ENCODE measurements around the gene P2RX6. TPM values are rescaled to one million over a fixed set of nuclear protein-coding genes. Genes with fewer than 3 reads are reported as not detected.

The P2RX6 gene
- total RNA-seq, 2 experiments from 2014 or later = 0.22 to 0.25 TPM

GRCh38 chr22:21015466-21016006 is 571 bp downstream of the P2RX6 start:
- POLR2A ChIA-PET = interaction anchor here (0.8 to 1.3 kb wide), 3 partner anchors 14 to 28 kb away, joined by 3 read pairs; partner anchors contain the start of gene THAP7
- intact Hi-C loops (cut with micrococcal nuclease) = no loop called here
- Mint-ChIP-seq H3K9me3 (no peaks in the 10 kb centered on the region), H3K27ac (no peak overlapping the region), H3K4me3 (no peak overlapping the region), H3K36me3 (ENCODE audit: low read depth) (no peaks in the 10 kb centered on the region), H3K27me3 (no peaks in the 10 kb centered on the region), H3K4me1 (ENCODE audit: low read depth) (peaks cover 19% of the 10 kb centered on the region)
- DNase-seq (no peak), ATAC-seq (no peak)
- CTCF ChIA-PET = interaction anchor here (1.3 kb wide), 1 partner anchor 12 kb away, joined by 4 read pairs; no protein-coding TSS in a partner anchor
- TF ChIP-seq CTCF (IDR thresholded peaks at IDR 0.05) = no peak

- no peak for TF ChIP-seq CTCF (IDR thresholded peaks at IDR 0.05)
- no peak for ATAC-seq
- ChIA-PET CTCF (no interaction called here), POLR2A (no interaction called here)
- H3K27ac Mint-ChIP-seq = no peak overlapping the region
- H3K36me3 Mint-ChIP-seq (ENCODE audit: low read depth) = no peaks in the 10 kb centered on the region
- peaks cover 19% of the 10 kb centered on the region for H3K4me1 Mint-ChIP-seq (ENCODE audit: low read depth)
- no peak for DNase-seq
- H3K9me3 Mint-ChIP-seq = no peaks in the 10 kb centered on the region
- intact Hi-C loops (cut with micrococcal nuclease) = no loop called here
- no peak overlapping the region for H3K4me3 Mint-ChIP-seq
- H3K27me3 Mint-ChIP-seq = no peaks in the 10 kb centered on the region
Measured at GRCh38 chr22:21016644-21017420, 1.9 kb downstream of the P2RX6 start.

GRCh38 chr22:21018314-21018713 is 3.3 kb downstream of the P2RX6 start:
- ATAC-seq = no peak
- Mint-ChIP-seq H3K27ac (no peak overlapping the region), H3K9me3 (no peaks in the 10 kb centered on the region), H3K4me1 (ENCODE audit: low read depth) (peaks cover 19% of the 10 kb centered on the region), H3K36me3 (ENCODE audit: low read depth) (no peaks in the 10 kb centered on the region), H3K4me3 (no peak overlapping the region), H3K27me3 (no peaks in the 10 kb centered on the region)
- no peak for DNase-seq
- ChIA-PET CTCF (interaction anchor here (1.4 kb wide), 1 partner anchor 133 kb away, joined by 4 read pairs; no protein-coding TSS in a partner anchor), POLR2A (interaction anchor here (1.5 kb wide), 1 partner anchor 9 kb away, joined by 4 read pairs; no protein-coding TSS in a partner anchor)
- no peak for TF ChIP-seq CTCF (IDR thresholded peaks at IDR 0.05)
- intact Hi-C loops (cut with micrococcal nuclease) = no loop called here

GRCh38 chr22:21020802-21021429 is 6.0 kb downstream of the P2RX6 start:
- Mint-ChIP-seq H3K36me3 (ENCODE audit: low read depth) (no peaks in the 10 kb centered on the region), H3K4me1 (ENCODE audit: low read depth) (peaks cover 10% of the 10 kb centered on the region), H3K27me3 (no peaks in the 10 kb centered on the region), H3K9me3 (no peaks in the 10 kb centered on the region), H3K4me3 (no peak overlapping the region), H3K27ac (no peak overlapping the region)
- peak; percentile 44 for TF ChIP-seq CTCF (IDR thresholded peaks at IDR 0.05)
- DNase-seq (peak; percentile 60), ATAC-seq (peak; percentile 84)
- POLR2A ChIA-PET = interaction anchor here (0.6 to 1.0 kb wide), 2 partner anchors 18 to 604 kb away, joined by 3 read pairs; no protein-coding TSS in a partner anchor
- CTCF ChIA-PET = interaction anchor here (0.7 to 1.7 kb wide), 14 partner anchors 8 to 218 kb away, joined by 3 to 7 read pairs (median 3); partner anchors contain the start of genes CRKL, LRRC74B and SLC7A4
- intact Hi-C loops (cut with micrococcal nuclease) = no loop called here

All from activated CD8-positive, alpha-beta T cell treated with anti-CD3 and anti-CD28 coated beads for 36 hours (primary cell).